CD4-positive, alpha-beta memory T cell (primary cell): Measurements from ENCODE around the gene MAP3K20. TPM values are rescaled to one million over a fixed set of nuclear protein-coding genes. Genes with fewer than 3 reads are reported as not detected.

Experiments used
- CTCF ChIA-PET: fragments of 350-600 bp; sonication (Branson Sonifier 250); formaldehyde crosslinking; loops from one replicate; lab custom pipeline; 2021; ENCODE audit warnings: inconsistent platforms; ENCODE audit not compliant: partially characterized antibody; lab: Charles Lee
- POLR2A ChIA-PET: fragments of 350-600 bp; sonication (Branson Sonifier 250); formaldehyde crosslinking; loops from one replicate; lab custom pipeline; 2021; ENCODE audit not compliant: partially characterized antibody; lab: Charles Lee
- DNase-seq, 5 donors: peaks; one replicate each; pipeline versions ENCODE4 v3.0.0 to v3.0.0-alpha.2; 2020 to 2022; ENCODE audit warnings: mixed read lengths in 1 of 5
- H3K27ac ChIP-seq: one replicate; pipeline ENCODE4 v1.7.0; 2013; ENCODE audit warnings: low read depth, low read length
- H3K27me3 ChIP-seq: 2 replicates; pipeline ENCODE4 v1.7.0; 2013; ENCODE audit warnings: mild to moderate bottlenecking, low read length, moderate library complexity; ENCODE audit not compliant: insufficient read depth
- H3K36me3 ChIP-seq: 2 replicates; pipeline ENCODE4 v1.7.0; 2013; ENCODE audit warnings: mild to moderate bottlenecking, low read length, moderate library complexity; ENCODE audit not compliant: insufficient read depth
- H3K4me1 ChIP-seq: 2 replicates; pipeline ENCODE4 v1.7.0; 2013; ENCODE audit warnings: mild to moderate bottlenecking, low read length, moderate library complexity; ENCODE audit not compliant: insufficient read depth
- H3K4me3 ChIP-seq, 2 donors: one replicate each; pipeline ENCODE4 v1.7.0; 2013; ENCODE audit warnings: low read length in 2 of 2, mild to moderate bottlenecking in 1 of 2
- H3K9me3 ChIP-seq, 2 donors: one replicate each; pipeline ENCODE4 v1.7.0; 2013; ENCODE audit warnings: low read length in 2 of 2, control low read depth in 1 of 2; ENCODE audit not compliant: control insufficient read depth in 1 of 2
- H3K27ac Mint-ChIP-seq, 7 donors: one replicate each; pipeline ENCODE4 v1.8.0; 2020 to 2021; ENCODE audit warnings: mixed read lengths in 7 of 7, mild to moderate bottlenecking in 6 of 7, inconsistent platforms in 3 of 7, moderate library complexity in 3 of 7
- H3K27me3 Mint-ChIP-seq, 2 donors: one replicate each; pipeline ENCODE4 v1.8.0; 2020 to 2021; ENCODE audit warnings: mixed read lengths in 2 of 2
- H3K36me3 Mint-ChIP-seq, 2 donors: one replicate each; pipeline ENCODE4 v1.8.0; 2020 to 2021; ENCODE audit warnings: mixed read lengths in 2 of 2, inconsistent platforms in 1 of 2, mild to moderate bottlenecking in 1 of 2
- H3K4me1 Mint-ChIP-seq, 4 donors: one replicate each; pipeline ENCODE4 v1.8.0; 2020 to 2021; ENCODE audit warnings: mixed read lengths in 4 of 4, mild to moderate bottlenecking in 1 of 4
- H3K4me3 Mint-ChIP-seq, 8 donors: one replicate each; pipeline ENCODE4 v1.8.0; 2020 to 2021; ENCODE audit warnings: mixed read lengths in 8 of 8, mild to moderate bottlenecking in 7 of 8, moderate library complexity in 6 of 8, inconsistent platforms in 3 of 8
- H3K9me3 Mint-ChIP-seq, 8 donors: one replicate each; pipeline ENCODE4 v1.8.0; 2020 to 2021; ENCODE audit warnings: mixed read lengths in 8 of 8, mild to moderate bottlenecking in 5 of 8, inconsistent platforms in 3 of 8, moderate library complexity in 1 of 8
- intact Hi-C: fragments of 100-400 bp; cut with micrococcal nuclease; formaldehyde crosslinking; loops from one replicate; pipeline ENCODE4 v1.15.1; 2023
- polyA plus RNA-seq, 2 donors: library from polyadenylated mRNA; unstranded; fragments of 300-500 nt; fragmentation: Illumina TruSeq; gene quantifications; one replicate each; pipeline ENCODE4 v1.2.3, GENCODE V29; 2021
- total RNA-seq, 2 experiments: library from RNA; stranded (reverse); gene quantifications; one replicate each; pipeline ENCODE4 v1.2.3, GENCODE V29; 2021

MAP3K20 gene
- total and polyA plus RNA-seq, 4 experiments from 2014 or later = 0.67 to 2.5 (median 0.82) TPM

- intact Hi-C loops = no loop called here
- no peaks in the 10 kb centered on the region for H3K36me3 ChIP-seq
- H3K4me3 ChIP-seq = no peak overlapping the region
- Mint-ChIP-seq H3K4me1 (no peaks in the 10 kb centered on the region), H3K27me3 (peaks cover 5 to 7% of the 10 kb centered on the region in 2 donors), H3K27ac (no peak overlapping the region), H3K4me3 (no peak overlapping the region), H3K9me3 (no peaks in the 10 kb centered on the region), H3K36me3 (no peaks in the 10 kb centered on the region)
- no peak for DNase-seq
- H3K27me3 ChIP-seq = no peaks in the 10 kb centered on the region
- no peaks in the 10 kb centered on the region for H3K9me3 ChIP-seq
- no peak overlapping the region for H3K27ac ChIP-seq
- ChIA-PET POLR2A (no interaction called here), CTCF (no interaction called here)
- no peaks in the 10 kb centered on the region for H3K4me1 ChIP-seq
Observed at GRCh38 chr2:173059971-173060461, 15.6 kb upstream of the MAP3K20 start.

GRCh38 chr2:173062801-173063200, 12.8 kb upstream of the MAP3K20 start:
- H3K27ac ChIP-seq = no peak overlapping the region
- H3K36me3 ChIP-seq = no peaks in the 10 kb centered on the region
- no peaks in the 10 kb centered on the region for H3K9me3 ChIP-seq
- ChIA-PET CTCF (no interaction called here), POLR2A (no interaction called here)
- Mint-ChIP-seq H3K36me3 (no peaks in the 10 kb centered on the region), H3K4me3 (no peak overlapping the region), H3K27me3 (peaks cover 10 to 14% of the 10 kb centered on the region in 2 donors), H3K4me1 (no peaks in the 10 kb centered on the region), H3K27ac (no peak overlapping the region), H3K9me3 (no peaks in the 10 kb centered on the region)
- H3K4me3 ChIP-seq = no peak overlapping the region
- H3K27me3 ChIP-seq = no peaks in the 10 kb centered on the region
- intact Hi-C loops = no loop called here
- no peaks in the 10 kb centered on the region for H3K4me1 ChIP-seq
- DNase-seq = no peak

- H3K36me3 ChIP-seq = no peaks in the 10 kb centered on the region
- no peaks in the 10 kb centered on the region for H3K4me1 ChIP-seq
- H3K27me3 ChIP-seq = no peaks in the 10 kb centered on the region
- CTCF ChIA-PET = no interaction called here
- no peak for DNase-seq
- H3K4me3 ChIP-seq = no peak overlapping the region
- Mint-ChIP-seq H3K9me3 (no peaks in the 10 kb centered on the region), H3K36me3 (no peaks in the 10 kb centered on the region), H3K4me3 (no peak overlapping the region), H3K27ac (no peak overlapping the region), H3K27me3 (peaks cover 7 to 16% of the 10 kb centered on the region in 2 donors), H3K4me1 (no peaks in the 10 kb centered on the region)
- no peaks in the 10 kb centered on the region for H3K9me3 ChIP-seq
- H3K27ac ChIP-seq = no peak overlapping the region
- POLR2A ChIA-PET = no interaction called here
- intact Hi-C loops = no loop called here
Observed at GRCh38 chr2:173064151-173064805, 11.4 kb upstream of the MAP3K20 start.

DNA sequence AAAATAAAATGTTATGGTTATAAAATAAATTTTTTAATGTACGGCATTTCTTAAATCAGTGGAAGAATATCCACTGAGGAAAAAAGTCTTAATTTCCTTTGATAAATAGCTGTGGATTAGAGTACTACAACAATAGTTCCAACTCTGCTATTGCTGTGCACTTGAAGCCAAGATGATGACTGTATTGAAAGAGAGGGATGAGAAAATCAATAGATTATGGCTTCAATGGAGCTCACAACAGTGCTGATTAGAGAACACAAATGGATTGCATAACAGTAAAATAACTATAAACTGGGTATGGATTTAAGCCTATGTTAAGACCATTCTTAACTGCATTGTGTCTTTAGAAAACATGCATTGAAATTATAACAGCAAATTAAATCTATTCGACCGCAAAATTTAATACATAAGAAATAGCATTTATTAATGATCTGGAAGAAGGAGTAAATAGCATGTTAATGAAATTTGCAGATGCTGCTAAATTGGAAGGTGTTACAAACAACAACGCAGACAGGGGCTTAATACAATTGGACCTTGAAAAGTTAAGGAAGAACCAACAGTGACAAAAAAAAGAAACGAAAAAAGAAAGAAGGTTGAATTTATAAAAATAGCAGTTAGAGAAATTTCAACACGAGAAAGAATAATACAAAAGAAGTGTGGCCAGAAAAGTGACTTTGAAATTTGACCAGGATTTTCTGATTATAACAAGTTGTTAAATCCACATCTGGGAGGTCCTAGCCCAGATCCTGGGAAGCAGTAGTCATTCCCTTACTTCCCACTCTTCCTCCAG, 8.6 kb upstream of the MAP3K20 start:
- no peaks in the 10 kb centered on the region for H3K4me1 ChIP-seq
- H3K9me3 ChIP-seq = no peaks in the 10 kb centered on the region
- ChIA-PET CTCF (no interaction called here), POLR2A (no interaction called here)
- no peak overlapping the region for H3K4me3 Mint-ChIP-seq
- no peak for DNase-seq
- no peaks in the 10 kb centered on the region for H3K36me3 Mint-ChIP-seq
- H3K9me3 Mint-ChIP-seq = no peaks in the 10 kb centered on the region
- no peaks in the 10 kb centered on the region for H3K4me1 Mint-ChIP-seq
- no peaks in the 10 kb centered on the region for H3K36me3 ChIP-seq
- peaks cover 13 to 19% of the 10 kb centered on the region in 2 donors for H3K27me3 Mint-ChIP-seq
- H3K27ac Mint-ChIP-seq = no peak overlapping the region
- no peak overlapping the region for H3K27ac ChIP-seq
- H3K27me3 ChIP-seq = no peaks in the 10 kb centered on the region
- intact Hi-C loops = no loop called here
- no peak overlapping the region for H3K4me3 ChIP-seq

GRCh38 chr2:173075056-173075780, 428 bp upstream of the MAP3K20 start:
- Mint-ChIP-seq H3K36me3 (no peaks in the 10 kb centered on the region), H3K27ac (peak overlapping the region in 1 of 7 donors; percentile 30), H3K27me3 (peaks cover 8 to 21% of the 10 kb centered on the region in 2 donors), H3K4me3 (peak overlapping the region; percentile 71 to 89 (median 78)), H3K4me1 (peaks cover 5 to 16% (median 11%) of the 10 kb centered on the region in 4 donors), H3K9me3 (no peaks in the 10 kb centered on the region)
- intact Hi-C loops = no loop called here
- Histone ChIP-seq H3K36me3 (no peaks in the 10 kb centered on the region), H3K4me3 (peak overlapping the region in 1 of 2 donors; percentile 46), H3K27ac (no peak overlapping the region), H3K27me3 (no peaks in the 10 kb centered on the region), H3K9me3 (no peaks in the 10 kb centered on the region), H3K4me1 (peaks cover 10% of the 10 kb centered on the region)
- ChIA-PET CTCF (interaction anchor here (0.9 to 1.9 kb wide), 3 partner anchors 14 to 74 kb away, joined by 3 to 7 read pairs (median 3); no protein-coding TSS in a partner anchor), POLR2A (no interaction called here)
- no peak for DNase-seq

- peak overlapping the region in 4 of 7 donors; percentile 10 to 78 (median 64) for H3K27ac Mint-ChIP-seq
- intact Hi-C loops = no loop called here
- H3K27me3 ChIP-seq = no peaks in the 10 kb centered on the region
- H3K4me3 ChIP-seq = peak overlapping the region in 1 of 2 donors; percentile 46
- peaks cover 10% of the 10 kb centered on the region for H3K4me1 ChIP-seq
- H3K9me3 ChIP-seq = no peaks in the 10 kb centered on the region
- CTCF ChIA-PET = interaction anchor here (0.7 to 1.1 kb wide), 3 partner anchors 9 to 480 kb away, joined by 3 to 4 read pairs (median 3); no protein-coding TSS in a partner anchor
- POLR2A ChIA-PET = interaction anchor here (0.6 to 0.7 kb wide), 2 partner anchors 299 to 472 kb away, joined by 3 to 4 read pairs; no protein-coding TSS in a partner anchor
- peaks cover 8 to 16% of the 10 kb centered on the region in 2 donors for H3K27me3 Mint-ChIP-seq
- peaks cover 5 to 16% (median 11%) of the 10 kb centered on the region in 4 donors for H3K4me1 Mint-ChIP-seq
- H3K36me3 ChIP-seq = no peaks in the 10 kb centered on the region
- peak overlapping the region; percentile 79 to 87 (median 82) for H3K4me3 Mint-ChIP-seq
- H3K9me3 Mint-ChIP-seq = no peaks in the 10 kb centered on the region
- no peak overlapping the region for H3K27ac ChIP-seq
- no peaks in the 10 kb centered on the region for H3K36me3 Mint-ChIP-seq
- DNase-seq = peak; percentile 6 to 32 (median 11)
Observed at GRCh38 chr2:173076581-173077345, 1.1 kb downstream of the MAP3K20 start.
